HG03432 (cell line): Measurements from ENCODE around the gene PHACTR1.

Experiments
- ATAC-seq: cut with Tn5 transposase; IDR thresholded peaks from one replicate; pipeline ENCODE4 v1.9.1; 2021; ENCODE audit warnings: mild to moderate bottlenecking, moderate library complexity; ENCODE audit not compliant: unreplicated experiment

PHACTR1 gene

GRCh38 chr6:13058051-13058450 lies 341.5 kb downstream of the PHACTR1 start:
- ATAC-seq = no peak

- no peak for ATAC-seq
These were observed 342.5 kb downstream of the PHACTR1 start for GRCh38 chr6:13059026-13059425.

GRCh38 chr6:13063300-13063918 lies 346.8 kb downstream of the PHACTR1 start:
- no peak for ATAC-seq

- no peak for ATAC-seq
These were observed 349.0 kb downstream of the PHACTR1 start for GRCh38 chr6:13065581-13065980.

GRCh38 chr6:13066050-13066449 lies 349.5 kb downstream of the PHACTR1 start:
- ATAC-seq = no peak

GRCh38 chr6:13066820-13067219 lies 350.3 kb downstream of the PHACTR1 start:
- no peak for ATAC-seq

- ATAC-seq = no peak
These were observed 352.1 kb downstream of the PHACTR1 start for GRCh38 chr6:13068586-13069210.

GRCh38 chr6:13071550-13072345 lies 355.2 kb downstream of the PHACTR1 start:
- ATAC-seq = no peak

- ATAC-seq = no peak
These were observed 356.2 kb downstream of the PHACTR1 start for GRCh38 chr6:13072686-13073347.

GRCh38 chr6:13074415-13075140 lies 358.0 kb downstream of the PHACTR1 start:
- no peak for ATAC-seq

- no peak for ATAC-seq
These were observed 358.7 kb downstream of the PHACTR1 start for GRCh38 chr6:13075141-13075845.

GRCh38 chr6:13076575-13076974 lies 360.0 kb downstream of the PHACTR1 start:
- no peak for ATAC-seq

GRCh38 chr6:13077117-13077516 lies 360.6 kb downstream of the PHACTR1 start:
- no peak for ATAC-seq

- ATAC-seq = no peak
These were observed 362.6 kb downstream of the PHACTR1 start for GRCh38 chr6:13079096-13079723.

GRCh38 chr6:13080462-13081188 lies 364.1 kb downstream of the PHACTR1 start:
- ATAC-seq = no peak

- no peak for ATAC-seq
These were observed 364.6 kb downstream of the PHACTR1 start for GRCh38 chr6:13081189-13081563.

- ATAC-seq = no peak
These were observed 372.9 kb downstream of the PHACTR1 start for GRCh38 chr6:13089296-13089994.

- ATAC-seq = no peak
These were observed 374.6 kb downstream of the PHACTR1 start for GRCh38 chr6:13091192-13091591.
